Measurements from ENCODE around the gene TLCD1. TPM values are rescaled to one million over a fixed set of nuclear protein-coding genes. Genes with fewer than 3 reads are reported as not detected.
"Not testable (repeated sequence)": the region's sequence is repeated elsewhere in the genome, so short reads cannot be mapped to it uniquely, and the experiment has no call there.

The TLCD1 gene
- polyA plus RNA-seq, 1 donor from 2014 or later = not detected

DNA sequence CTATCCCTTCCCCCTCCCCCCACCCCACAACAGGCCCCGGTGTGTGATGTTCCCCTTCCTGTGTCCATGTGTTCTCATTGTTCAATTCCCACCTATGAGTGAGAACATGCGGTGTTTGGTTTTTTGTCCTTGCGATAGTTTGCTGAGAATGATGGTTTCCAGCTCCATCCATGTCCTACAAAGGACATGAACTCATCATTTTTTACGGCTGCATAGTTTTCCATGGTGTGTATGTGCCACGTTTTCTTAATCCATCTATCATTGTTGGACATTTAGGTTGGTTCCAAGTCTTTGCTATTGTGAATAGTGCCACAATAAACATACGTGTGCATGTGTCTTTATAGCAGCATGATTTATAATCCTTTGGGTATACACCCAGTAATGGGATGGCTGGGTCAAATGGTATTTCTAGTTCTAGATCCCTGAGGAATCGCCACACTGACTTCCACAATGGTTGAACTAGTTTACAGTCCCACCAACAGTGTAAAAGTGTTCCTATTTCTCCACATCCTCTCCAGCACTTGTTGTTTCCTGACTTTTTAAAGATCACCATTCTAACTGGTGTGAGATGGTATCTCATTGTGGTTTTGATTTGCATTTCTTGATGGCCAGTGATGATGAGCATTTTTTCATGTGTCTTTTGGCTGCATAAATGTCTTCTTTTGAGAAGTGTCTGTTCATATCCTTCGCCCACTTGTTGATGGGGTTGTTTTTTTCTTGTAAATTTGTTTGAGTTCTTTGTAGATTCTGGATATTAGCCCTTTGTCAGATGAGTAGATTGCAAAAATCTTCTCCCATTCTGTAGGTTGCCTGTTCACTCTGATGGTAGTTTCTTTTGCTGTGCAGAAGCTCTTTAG lies 10.1 kb upstream of the TLCD1 start:
- H4K20me1 ChIP-seq (ENCODE audit: insufficient read depth); H3K27ac ChIP-seq (ENCODE audit: low read length); H3K4me3 ChIP-seq (ENCODE audit: low read length); H3K36me3 ChIP-seq (ENCODE audit: insufficient read depth, low read length); H3K9me2 ChIP-seq (ENCODE audit: insufficient read depth, low read length); H2AFZ ChIP-seq (ENCODE audit: low read depth, low read length); H3K9me3 ChIP-seq (ENCODE audit: low read length); H3K27me3 ChIP-seq (ENCODE audit: insufficient read depth, low read depth, low read length); H3K9ac ChIP-seq (ENCODE audit: low read length); H3F3A ChIP-seq (ENCODE audit: insufficient read depth, low read length, poor library complexity, severe bottlenecking); H3K4me2 ChIP-seq (ENCODE audit: low read length); H3K79me2 ChIP-seq (replicated peaks; ENCODE audit: insufficient read depth, low read length): not testable (repeated sequence)

DNA sequence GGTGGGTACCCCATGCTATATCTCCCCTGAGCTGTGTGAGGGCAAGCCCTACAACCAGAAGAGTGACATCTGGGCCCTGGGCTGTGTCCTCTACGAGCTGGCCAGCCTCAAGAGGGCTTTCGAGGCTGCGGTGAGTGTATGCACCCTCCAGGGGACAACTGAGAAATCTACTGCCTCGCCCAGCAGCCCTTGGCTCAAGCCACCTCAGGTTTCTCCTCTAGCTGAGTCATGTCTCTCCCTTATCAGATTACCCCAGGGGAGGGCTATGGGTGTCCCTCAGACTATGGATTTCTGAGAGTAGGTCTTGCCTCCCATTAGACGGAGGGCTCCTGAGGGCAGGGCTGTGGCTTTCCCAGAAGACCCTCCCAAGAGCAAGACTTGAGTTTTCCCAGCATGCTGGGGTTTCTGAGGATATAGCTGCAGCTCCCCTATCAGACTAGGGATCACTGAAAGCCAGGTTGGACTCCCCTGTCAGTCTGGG lies 9.2 kb upstream of the TLCD1 start:
- no peak overlapping the region for H3K27ac ChIP-seq (ENCODE audit: low read length)
- H3K79me2 ChIP-seq (replicated peaks; ENCODE audit: insufficient read depth, low read length) = no peaks in the 10 kb centered on the region
- no peak overlapping the region for H3K9ac ChIP-seq (ENCODE audit: low read length)
- no peaks in the 10 kb centered on the region for H3K9me3 ChIP-seq (ENCODE audit: low read length)
- no peak overlapping the region for H2AFZ ChIP-seq (ENCODE audit: low read depth, low read length)
- no peaks in the 10 kb centered on the region for H3K9me2 ChIP-seq (ENCODE audit: insufficient read depth, low read length)
- no peaks in the 10 kb centered on the region for H3K36me3 ChIP-seq (ENCODE audit: insufficient read depth, low read length)
- no peaks in the 10 kb centered on the region for H4K20me1 ChIP-seq (ENCODE audit: insufficient read depth)
- H3F3A ChIP-seq (ENCODE audit: insufficient read depth, low read length, poor library complexity, severe bottlenecking) = no peaks in the 10 kb centered on the region
- no peak overlapping the region for H3K4me2 ChIP-seq (ENCODE audit: low read length)
- H3K27me3 ChIP-seq (ENCODE audit: insufficient read depth, low read depth, low read length) = no peaks in the 10 kb centered on the region
- no peak overlapping the region for H3K4me3 ChIP-seq (ENCODE audit: low read length)
- TF ChIP-seq POLR2AphosphoS5 (IDR thresholded peaks at IDR 0.05) = no peak
- TF ChIP-seq, protein P1, sequence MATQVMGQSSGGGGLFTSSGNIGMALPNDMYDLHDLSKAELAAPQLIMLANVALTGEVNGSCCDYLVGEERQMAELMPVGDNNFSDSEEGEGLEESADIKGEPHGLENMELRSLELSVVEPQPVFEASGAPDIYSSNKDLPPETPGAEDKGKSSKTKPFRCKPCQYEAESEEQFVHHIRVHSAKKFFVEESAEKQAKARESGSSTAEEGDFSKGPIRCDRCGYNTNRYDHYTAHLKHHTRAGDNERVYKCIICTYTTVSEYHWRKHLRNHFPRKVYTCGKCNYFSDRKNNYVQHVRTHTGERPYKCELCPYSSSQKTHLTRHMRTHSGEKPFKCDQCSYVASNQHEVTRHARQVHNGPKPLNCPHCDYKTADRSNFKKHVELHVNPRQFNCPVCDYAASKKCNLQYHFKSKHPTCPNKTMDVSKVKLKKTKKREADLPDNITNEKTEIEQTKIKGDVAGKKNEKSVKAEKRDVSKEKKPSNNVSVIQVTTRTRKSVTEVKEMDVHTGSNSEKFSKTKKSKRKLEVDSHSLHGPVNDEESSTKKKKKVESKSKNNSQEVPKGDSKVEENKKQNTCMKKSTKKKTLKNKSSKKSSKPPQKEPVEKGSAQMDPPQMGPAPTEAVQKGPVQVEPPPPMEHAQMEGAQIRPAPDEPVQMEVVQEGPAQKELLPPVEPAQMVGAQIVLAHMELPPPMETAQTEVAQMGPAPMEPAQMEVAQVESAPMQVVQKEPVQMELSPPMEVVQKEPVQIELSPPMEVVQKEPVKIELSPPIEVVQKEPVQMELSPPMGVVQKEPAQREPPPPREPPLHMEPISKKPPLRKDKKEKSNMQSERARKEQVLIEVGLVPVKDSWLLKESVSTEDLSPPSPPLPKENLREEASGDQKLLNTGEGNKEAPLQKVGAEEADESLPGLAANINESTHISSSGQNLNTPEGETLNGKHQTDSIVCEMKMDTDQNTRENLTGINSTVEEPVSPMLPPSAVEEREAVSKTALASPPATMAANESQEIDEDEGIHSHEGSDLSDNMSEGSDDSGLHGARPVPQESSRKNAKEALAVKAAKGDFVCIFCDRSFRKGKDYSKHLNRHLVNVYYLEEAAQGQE (IDR thresholded peaks at IDR 0.05; ENCODE audit: borderline replicate concordance) = no peak
- TF ChIP-seq TAF1 (IDR thresholded peaks at IDR 0.05; ENCODE audit: low read depth) = no peak
- no peak for TF ChIP-seq EP300 (conservative IDR thresholded peaks at IDR 0.05; ENCODE audit: poor library complexity, severe bottlenecking)
- TF ChIP-seq RAD21 (conservative IDR thresholded peaks at IDR 0.05) = no peak
- no peak for TF ChIP-seq SMC3 (conservative IDR thresholded peaks at IDR 0.05; ENCODE audit: poor library complexity)
- TF ChIP-seq, protein P2, sequence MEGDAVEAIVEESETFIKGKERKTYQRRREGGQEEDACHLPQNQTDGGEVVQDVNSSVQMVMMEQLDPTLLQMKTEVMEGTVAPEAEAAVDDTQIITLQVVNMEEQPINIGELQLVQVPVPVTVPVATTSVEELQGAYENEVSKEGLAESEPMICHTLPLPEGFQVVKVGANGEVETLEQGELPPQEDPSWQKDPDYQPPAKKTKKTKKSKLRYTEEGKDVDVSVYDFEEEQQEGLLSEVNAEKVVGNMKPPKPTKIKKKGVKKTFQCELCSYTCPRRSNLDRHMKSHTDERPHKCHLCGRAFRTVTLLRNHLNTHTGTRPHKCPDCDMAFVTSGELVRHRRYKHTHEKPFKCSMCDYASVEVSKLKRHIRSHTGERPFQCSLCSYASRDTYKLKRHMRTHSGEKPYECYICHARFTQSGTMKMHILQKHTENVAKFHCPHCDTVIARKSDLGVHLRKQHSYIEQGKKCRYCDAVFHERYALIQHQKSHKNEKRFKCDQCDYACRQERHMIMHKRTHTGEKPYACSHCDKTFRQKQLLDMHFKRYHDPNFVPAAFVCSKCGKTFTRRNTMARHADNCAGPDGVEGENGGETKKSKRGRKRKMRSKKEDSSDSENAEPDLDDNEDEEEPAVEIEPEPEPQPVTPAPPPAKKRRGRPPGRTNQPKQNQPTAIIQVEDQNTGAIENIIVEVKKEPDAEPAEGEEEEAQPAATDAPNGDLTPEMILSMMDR (IDR thresholded peaks at IDR 0.05; ENCODE audit: poor library complexity, severe bottlenecking) = no peak
- TF ChIP-seq EZH2 (IDR thresholded peaks at IDR 0.05; ENCODE audit: borderline replicate concordance, insufficient read depth, low read length, poor library complexity, severe bottlenecking) = no peak
- TF ChIP-seq MXI1 (conservative IDR thresholded peaks at IDR 0.05; ENCODE audit: poor library complexity, severe bottlenecking) = no peak

Data from neural cell (in vitro differentiated cells).